Measurements from ENCODE around the gene RALGAPB.

GRCh38 chr20:38497246-38497935 lies 24.7 kb downstream of the RALGAPB start:
- TF ChIP-seq, protein P1, sequence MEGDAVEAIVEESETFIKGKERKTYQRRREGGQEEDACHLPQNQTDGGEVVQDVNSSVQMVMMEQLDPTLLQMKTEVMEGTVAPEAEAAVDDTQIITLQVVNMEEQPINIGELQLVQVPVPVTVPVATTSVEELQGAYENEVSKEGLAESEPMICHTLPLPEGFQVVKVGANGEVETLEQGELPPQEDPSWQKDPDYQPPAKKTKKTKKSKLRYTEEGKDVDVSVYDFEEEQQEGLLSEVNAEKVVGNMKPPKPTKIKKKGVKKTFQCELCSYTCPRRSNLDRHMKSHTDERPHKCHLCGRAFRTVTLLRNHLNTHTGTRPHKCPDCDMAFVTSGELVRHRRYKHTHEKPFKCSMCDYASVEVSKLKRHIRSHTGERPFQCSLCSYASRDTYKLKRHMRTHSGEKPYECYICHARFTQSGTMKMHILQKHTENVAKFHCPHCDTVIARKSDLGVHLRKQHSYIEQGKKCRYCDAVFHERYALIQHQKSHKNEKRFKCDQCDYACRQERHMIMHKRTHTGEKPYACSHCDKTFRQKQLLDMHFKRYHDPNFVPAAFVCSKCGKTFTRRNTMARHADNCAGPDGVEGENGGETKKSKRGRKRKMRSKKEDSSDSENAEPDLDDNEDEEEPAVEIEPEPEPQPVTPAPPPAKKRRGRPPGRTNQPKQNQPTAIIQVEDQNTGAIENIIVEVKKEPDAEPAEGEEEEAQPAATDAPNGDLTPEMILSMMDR (IDR thresholded peaks at IDR 0.05) = no peak
- TF ChIP-seq POLR2A (IDR thresholded peaks at IDR 0.05) = no peak
